Measurements from ENCODE around the gene NOVA2. TPM values are rescaled to one million over a fixed set of nuclear protein-coding genes. Genes with fewer than 3 reads are reported as not detected.

Gene NOVA2
- total RNA-seq, 1 donor from 2014 or later, result not detected

GRCh38 chr19:45934551-45935230, 39.0 kb downstream of the NOVA2 start:
- Mint-ChIP-seq H3K4me1 (no peaks in the 10 kb centered on the region), H3K36me3 (ENCODE audit: low read depth) (no peaks in the 10 kb centered on the region), H3K27me3 (peaks cover 53% of the 10 kb centered on the region), H3K9me3 (no peaks in the 10 kb centered on the region), H3K4me3 (no peak overlapping the region), H3K27ac (no peak overlapping the region)
- ChIA-PET CTCF (no interaction called here), POLR2A (no interaction called here)
- intact Hi-C loops (cut with micrococcal nuclease), result no loop called here
- DNase-seq (no peak), ATAC-seq (ENCODE audit: low read depth) (no peak)
- no peak for TF ChIP-seq CTCF (IDR thresholded peaks at IDR 0.05)

GRCh38 chr19:45933759-45934158, 39.9 kb downstream of the NOVA2 start:
- no peaks in the 10 kb centered on the region for H3K9me3 Mint-ChIP-seq
- H3K4me3 Mint-ChIP-seq, result no peak overlapping the region
- POLR2A ChIA-PET, result no interaction called here
- ATAC-seq (ENCODE audit: low read depth), result no peak
- CTCF ChIA-PET, result no interaction called here
- DNase-seq, result no peak
- no peak for TF ChIP-seq CTCF (IDR thresholded peaks at IDR 0.05)
- H3K27me3 Mint-ChIP-seq, result peaks cover 50% of the 10 kb centered on the region
- H3K36me3 Mint-ChIP-seq (ENCODE audit: low read depth), result no peaks in the 10 kb centered on the region
- no peak overlapping the region for H3K27ac Mint-ChIP-seq
- intact Hi-C loops (cut with micrococcal nuclease), result no loop called here
- no peaks in the 10 kb centered on the region for H3K4me1 Mint-ChIP-seq

GRCh38 chr19:45931055-45931454, 42.6 kb downstream of the NOVA2 start:
- no peaks in the 10 kb centered on the region for H3K36me3 Mint-ChIP-seq (ENCODE audit: low read depth)
- TF ChIP-seq CTCF (IDR thresholded peaks at IDR 0.05), result no peak
- DNase-seq (no peak), ATAC-seq (ENCODE audit: low read depth) (no peak)
- no peak overlapping the region for H3K4me3 Mint-ChIP-seq
- CTCF ChIA-PET, result no interaction called here
- no peak overlapping the region for H3K27ac Mint-ChIP-seq
- intact Hi-C loops (cut with micrococcal nuclease), result no loop called here
- H3K27me3 Mint-ChIP-seq, result peaks cover 31% of the 10 kb centered on the region
- H3K9me3 Mint-ChIP-seq, result no peaks in the 10 kb centered on the region
- peaks cover 9% of the 10 kb centered on the region for H3K4me1 Mint-ChIP-seq
- POLR2A ChIA-PET, result no interaction called here

- ChIA-PET POLR2A (no interaction called here), CTCF (no interaction called here)
- DNase-seq (no peak), ATAC-seq (ENCODE audit: low read depth) (no peak)
- Mint-ChIP-seq H3K27ac (no peak overlapping the region), H3K9me3 (no peaks in the 10 kb centered on the region), H3K27me3 (peaks cover 19% of the 10 kb centered on the region), H3K36me3 (ENCODE audit: low read depth) (no peaks in the 10 kb centered on the region), H3K4me1 (peaks cover 9% of the 10 kb centered on the region), H3K4me3 (no peak overlapping the region)
- intact Hi-C loops (cut with micrococcal nuclease), result no loop called here
- no peak for TF ChIP-seq CTCF (IDR thresholded peaks at IDR 0.05)
These were observed 44.4 kb downstream of the NOVA2 start for GRCh38 chr19:45929247-45929646.

GRCh38 chr19:45927565-45928261, 46.0 kb downstream of the NOVA2 start:
- CTCF ChIA-PET, result interaction anchor here (0.5 kb wide), 1 partner anchor 1351 kb away, joined by 3 read pairs; no protein-coding TSS in a partner anchor
- intact Hi-C loops (cut with micrococcal nuclease), result loop anchor here (1.0 to 2.0 kb wide), 3 partner anchors 64 to 110 kb away; partner anchors contain the start of genes CCDC61 and SYMPK
- no peak overlapping the region for H3K4me3 Mint-ChIP-seq
- peaks cover 14% of the 10 kb centered on the region for H3K27me3 Mint-ChIP-seq
- peaks cover 9% of the 10 kb centered on the region for H3K4me1 Mint-ChIP-seq
- ATAC-seq (ENCODE audit: low read depth) (peak; percentile 100), DNase-seq (peak; percentile 76)
- POLR2A ChIA-PET, result interaction anchor here (0.6 to 1.8 kb wide), 3 partner anchors 25 to 427 kb away, joined by 3 to 5 read pairs (median 4); partner anchors contain the start of gene MYPOP
- no peak overlapping the region for H3K27ac Mint-ChIP-seq
- no peak for TF ChIP-seq CTCF (IDR thresholded peaks at IDR 0.05)
- no peaks in the 10 kb centered on the region for H3K9me3 Mint-ChIP-seq
- no peaks in the 10 kb centered on the region for H3K36me3 Mint-ChIP-seq (ENCODE audit: low read depth)
